SK-N-SH (cell line): ENCODE measurements around the gene ATP13A3.

ENCODE experiments used
- FOXJ3 ChIP-seq: sonication (generic); formaldehyde crosslinking; IDR thresholded peaks from 2 replicates; pipeline ENCODE4 v1.5.1; 2020; ENCODE audit warnings: mild to moderate bottlenecking, missing genetic modification reagents
- POLR2AphosphoS5 ChIP-seq: IDR thresholded peaks from 2 replicates; pipeline ENCODE4 v1.6.1; 2012; ENCODE audit warnings: low read depth, low read length
- TF ChIP-seq, protein P1 (sequence below): fragments of 200-600 bp; sonication (generic); IDR thresholded peaks from 2 replicates; pipeline ENCODE4 v1.6.1; 2017; ENCODE audit warnings: antibody characterized with exemption, mild to moderate bottlenecking, moderate library complexity
- TF ChIP-seq, protein P2 (sequence below): IDR thresholded peaks from 2 replicates; pipeline ENCODE4 v1.6.1; 2012; ENCODE audit warnings: mild to moderate bottlenecking, low read depth, low read length, moderate library complexity

DNA sequence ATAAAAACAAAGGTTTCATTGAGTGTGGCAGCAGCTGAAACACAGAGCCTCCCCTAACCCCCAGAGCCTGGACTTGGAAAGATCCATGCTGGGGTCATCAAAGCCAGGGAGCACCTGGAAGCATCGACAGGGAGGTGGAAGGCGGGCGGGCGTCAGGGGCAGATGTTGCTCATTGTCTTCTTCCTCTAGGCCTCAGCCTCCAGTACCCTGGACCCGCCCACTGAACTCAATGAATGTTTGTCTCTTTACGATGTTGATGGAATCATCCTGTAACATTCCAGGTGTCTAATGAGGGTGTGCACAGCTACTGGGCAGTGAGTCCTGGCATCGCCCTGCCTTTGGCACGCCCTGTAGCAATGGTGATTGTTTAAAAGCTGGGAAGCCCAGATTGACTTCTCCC is 97.5 kb downstream of the ATP13A3 start:
- TF ChIP-seq POLR2AphosphoS5 (no peak), FOXJ3 (no peak)
- TF ChIP-seq, protein P1, sequence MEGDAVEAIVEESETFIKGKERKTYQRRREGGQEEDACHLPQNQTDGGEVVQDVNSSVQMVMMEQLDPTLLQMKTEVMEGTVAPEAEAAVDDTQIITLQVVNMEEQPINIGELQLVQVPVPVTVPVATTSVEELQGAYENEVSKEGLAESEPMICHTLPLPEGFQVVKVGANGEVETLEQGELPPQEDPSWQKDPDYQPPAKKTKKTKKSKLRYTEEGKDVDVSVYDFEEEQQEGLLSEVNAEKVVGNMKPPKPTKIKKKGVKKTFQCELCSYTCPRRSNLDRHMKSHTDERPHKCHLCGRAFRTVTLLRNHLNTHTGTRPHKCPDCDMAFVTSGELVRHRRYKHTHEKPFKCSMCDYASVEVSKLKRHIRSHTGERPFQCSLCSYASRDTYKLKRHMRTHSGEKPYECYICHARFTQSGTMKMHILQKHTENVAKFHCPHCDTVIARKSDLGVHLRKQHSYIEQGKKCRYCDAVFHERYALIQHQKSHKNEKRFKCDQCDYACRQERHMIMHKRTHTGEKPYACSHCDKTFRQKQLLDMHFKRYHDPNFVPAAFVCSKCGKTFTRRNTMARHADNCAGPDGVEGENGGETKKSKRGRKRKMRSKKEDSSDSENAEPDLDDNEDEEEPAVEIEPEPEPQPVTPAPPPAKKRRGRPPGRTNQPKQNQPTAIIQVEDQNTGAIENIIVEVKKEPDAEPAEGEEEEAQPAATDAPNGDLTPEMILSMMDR: no peak
- TF ChIP-seq, protein P2, sequence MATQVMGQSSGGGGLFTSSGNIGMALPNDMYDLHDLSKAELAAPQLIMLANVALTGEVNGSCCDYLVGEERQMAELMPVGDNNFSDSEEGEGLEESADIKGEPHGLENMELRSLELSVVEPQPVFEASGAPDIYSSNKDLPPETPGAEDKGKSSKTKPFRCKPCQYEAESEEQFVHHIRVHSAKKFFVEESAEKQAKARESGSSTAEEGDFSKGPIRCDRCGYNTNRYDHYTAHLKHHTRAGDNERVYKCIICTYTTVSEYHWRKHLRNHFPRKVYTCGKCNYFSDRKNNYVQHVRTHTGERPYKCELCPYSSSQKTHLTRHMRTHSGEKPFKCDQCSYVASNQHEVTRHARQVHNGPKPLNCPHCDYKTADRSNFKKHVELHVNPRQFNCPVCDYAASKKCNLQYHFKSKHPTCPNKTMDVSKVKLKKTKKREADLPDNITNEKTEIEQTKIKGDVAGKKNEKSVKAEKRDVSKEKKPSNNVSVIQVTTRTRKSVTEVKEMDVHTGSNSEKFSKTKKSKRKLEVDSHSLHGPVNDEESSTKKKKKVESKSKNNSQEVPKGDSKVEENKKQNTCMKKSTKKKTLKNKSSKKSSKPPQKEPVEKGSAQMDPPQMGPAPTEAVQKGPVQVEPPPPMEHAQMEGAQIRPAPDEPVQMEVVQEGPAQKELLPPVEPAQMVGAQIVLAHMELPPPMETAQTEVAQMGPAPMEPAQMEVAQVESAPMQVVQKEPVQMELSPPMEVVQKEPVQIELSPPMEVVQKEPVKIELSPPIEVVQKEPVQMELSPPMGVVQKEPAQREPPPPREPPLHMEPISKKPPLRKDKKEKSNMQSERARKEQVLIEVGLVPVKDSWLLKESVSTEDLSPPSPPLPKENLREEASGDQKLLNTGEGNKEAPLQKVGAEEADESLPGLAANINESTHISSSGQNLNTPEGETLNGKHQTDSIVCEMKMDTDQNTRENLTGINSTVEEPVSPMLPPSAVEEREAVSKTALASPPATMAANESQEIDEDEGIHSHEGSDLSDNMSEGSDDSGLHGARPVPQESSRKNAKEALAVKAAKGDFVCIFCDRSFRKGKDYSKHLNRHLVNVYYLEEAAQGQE: no peak
